Sigmoid colon (tissue), 7 donors: Measurements from ENCODE around the gene FTL. TPM values are rescaled to one million over a fixed set of nuclear protein-coding genes. Genes with fewer than 3 reads are reported as not detected.

Source experiments
- DNase-seq: peaks from one replicate; pipeline ENCODE4 v3.0.0-alpha.2; 2019
- H3K27ac ChIP-seq, 4 donors: fragments of 200-600 bp; sonication (generic); one replicate each; pipeline ENCODE4 v1.5.1; 2016 to 2019; ENCODE audit warnings: mild to moderate bottlenecking in 1 of 4
- H3K27me3 ChIP-seq, 3 donors: fragments of 200-600 bp; sonication (generic); one replicate each; pipeline ENCODE4 v1.5.1; 2019; ENCODE audit warnings: mild to moderate bottlenecking in 1 of 3
- H3K36me3 ChIP-seq, 4 donors: fragments of 200-600 bp; sonication (generic); one replicate each; pipeline ENCODE4 v1.5.1; 2016 to 2019
- H3K4me1 ChIP-seq, 4 donors: fragments of 200-600 bp; sonication (generic); one replicate each; pipeline ENCODE4 v1.5.1; 2017 to 2019
- H3K4me3 ChIP-seq, 4 donors: fragments of 200-600 bp; sonication (generic); one replicate each; pipeline ENCODE4 v1.5.1; 2017 to 2019; ENCODE audit warnings: mild to moderate bottlenecking in 2 of 4, moderate library complexity in 1 of 4
- H3K9me3 ChIP-seq, 4 donors: fragments of 200-600 bp in 3 of 4; sonication (generic) in 3 of 4; one replicate each; pipeline versions ENCODE4 v1.5.1 to v1.6.1; 2013 to 2019
- EP300 ChIP-seq, 4 donors: sonication (generic); formaldehyde crosslinking; IDR thresholded peaks; one replicate each; pipeline ENCODE4 v1.6.1; 2017; ENCODE audit warnings: antibody characterized with exemption in 4 of 4
- POLR2A ChIP-seq, 2 donors: fragments of 450-650 bp; IDR thresholded peaks; one replicate each; pipeline ENCODE4 v1.6.1; 2016; ENCODE audit warnings: antibody characterized with exemption in 2 of 2, mild to moderate bottlenecking in 2 of 2, moderate library complexity in 2 of 2
- POLR2AphosphoS5 ChIP-seq, 4 donors: sonication (generic); formaldehyde crosslinking; IDR thresholded peaks; one replicate each; pipeline ENCODE4 v1.6.1; 2017; ENCODE audit warnings: antibody characterized with exemption in 4 of 4
- WGBS, 2 donors: extraction: QIAGEN DNeasy Blood & Tissue Kit; methylation state at CpG; one replicate each; pipeline ENCODE4 v1.1.7; 2013; 5-methylcytosine and 5-hydroxymethylcytosine counted together
- intact Hi-C: fragments of 100-400 bp; cut with DNase I; formaldehyde crosslinking; loops from one replicate; pipeline ENCODE4 v1.15.1; 2023
- polyA plus RNA-seq, 3 donors: library from polyadenylated mRNA; stranded (reverse); fragments of 200-250 nt; gene quantifications; one replicate each; pipeline ENCODE4 v1.2.3, GENCODE V29; 2013
- total RNA-seq, 4 donors: library from RNA; depleted of rRNA; stranded (reverse); fragments of >200 nt; gene quantifications; one replicate each; pipeline ENCODE4 v1.1.0, GENCODE V29; 2016
- TF ChIP-seq, protein P1 (sequence below), 4 experiments: fragments of 450-650 bp in 3 of 4; fragments of 200-600 bp in 1 of 4; IDR thresholded peaks; one replicate each; pipeline ENCODE4 v1.5.1; 2016 to 2019; ENCODE audit warnings: antibody characterized with exemption in 4 of 4, mild to moderate bottlenecking in 3 of 4, moderate library complexity in 2 of 4
- donor health status: healthy with polysubstance abuse.
- donor health status: Bipolar disorder and iron deficiency.
- donor health status: healthy.

FTL gene
- total and polyA plus RNA-seq, 7 donors, result 2,871 to 9,923 (median 3,503) TPM

DNA sequence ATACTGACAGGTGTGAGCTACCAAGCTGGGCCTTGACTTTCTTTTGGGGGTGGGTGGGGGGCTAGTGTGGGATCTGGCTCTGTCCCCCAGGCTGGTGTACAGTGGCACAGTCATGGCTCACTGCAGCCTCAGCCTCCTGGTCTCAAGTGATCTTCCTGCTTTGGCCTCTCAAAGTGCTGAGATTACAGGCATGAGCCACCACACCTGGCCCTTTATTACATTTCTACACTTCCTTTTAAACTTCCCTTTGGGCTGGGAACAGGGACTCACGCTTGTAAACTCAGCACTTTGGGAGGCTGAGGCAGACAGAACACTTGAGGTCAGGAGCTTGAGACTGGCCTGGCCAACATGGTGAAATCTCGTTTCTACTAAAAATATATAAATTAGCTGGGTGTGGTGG is 12.0 kb downstream of the FTL start:
- no peak for DNase-seq
- Histone ChIP-seq H3K27ac (peak overlapping the region in 1 of 4 donors; percentile 88), H3K4me1 (peaks cover 0 to 16% (median 14%) of the 10 kb centered on the region in 4 donors), H3K36me3 (peaks cover 8 to 72% (median 16%) of the 10 kb centered on the region in 4 donors), H3K9me3 (no peaks in the 10 kb centered on the region), H3K4me3 (no peak overlapping the region), H3K27me3 (no peaks in the 10 kb centered on the region)
- intact Hi-C loops, result no loop called here
- TF ChIP-seq POLR2AphosphoS5 (IDR thresholded peaks at IDR 0.05) (no peak), EP300 (IDR thresholded peaks at IDR 0.05) (no peak), POLR2A (IDR thresholded peaks at IDR 0.05) (no peak)
- TF ChIP-seq, protein P1, sequence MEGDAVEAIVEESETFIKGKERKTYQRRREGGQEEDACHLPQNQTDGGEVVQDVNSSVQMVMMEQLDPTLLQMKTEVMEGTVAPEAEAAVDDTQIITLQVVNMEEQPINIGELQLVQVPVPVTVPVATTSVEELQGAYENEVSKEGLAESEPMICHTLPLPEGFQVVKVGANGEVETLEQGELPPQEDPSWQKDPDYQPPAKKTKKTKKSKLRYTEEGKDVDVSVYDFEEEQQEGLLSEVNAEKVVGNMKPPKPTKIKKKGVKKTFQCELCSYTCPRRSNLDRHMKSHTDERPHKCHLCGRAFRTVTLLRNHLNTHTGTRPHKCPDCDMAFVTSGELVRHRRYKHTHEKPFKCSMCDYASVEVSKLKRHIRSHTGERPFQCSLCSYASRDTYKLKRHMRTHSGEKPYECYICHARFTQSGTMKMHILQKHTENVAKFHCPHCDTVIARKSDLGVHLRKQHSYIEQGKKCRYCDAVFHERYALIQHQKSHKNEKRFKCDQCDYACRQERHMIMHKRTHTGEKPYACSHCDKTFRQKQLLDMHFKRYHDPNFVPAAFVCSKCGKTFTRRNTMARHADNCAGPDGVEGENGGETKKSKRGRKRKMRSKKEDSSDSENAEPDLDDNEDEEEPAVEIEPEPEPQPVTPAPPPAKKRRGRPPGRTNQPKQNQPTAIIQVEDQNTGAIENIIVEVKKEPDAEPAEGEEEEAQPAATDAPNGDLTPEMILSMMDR (IDR thresholded peaks at IDR 0.05), result no peak
- 49 to 56% methylated on average over 2 of the region's 2 CpGs for WGBS, 2 donors

GRCh38 chr19:48982280-48982679 is 17.2 kb downstream of the FTL start:
- TF ChIP-seq EP300 (IDR thresholded peaks at IDR 0.05), result no peak
- H3K9me3 ChIP-seq, result no peaks in the 10 kb centered on the region

DNA sequence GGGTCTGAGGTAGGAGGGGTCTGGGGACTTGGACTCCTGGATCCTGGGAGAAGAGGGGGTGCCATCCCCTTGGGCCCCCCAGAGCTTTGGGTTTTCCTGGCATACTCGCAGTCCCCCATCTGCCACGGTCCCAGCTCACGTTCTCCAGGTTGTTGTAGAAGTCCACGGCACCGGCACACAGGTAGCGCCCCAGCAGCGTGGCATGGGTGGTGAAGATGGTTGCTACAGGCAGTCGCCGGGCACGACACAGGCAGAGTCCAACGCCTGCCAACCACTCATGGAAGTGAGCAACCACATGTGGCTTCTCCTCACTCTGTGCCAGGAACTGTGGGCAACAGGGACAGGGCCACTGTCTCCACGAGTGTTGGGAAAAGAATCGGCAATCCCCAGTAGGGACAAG is 20.6 kb downstream of the FTL start:
- intact Hi-C loops, result no loop called here
- Histone ChIP-seq H3K27me3 (no peaks in the 10 kb centered on the region), H3K36me3 (peaks cover 8 to 78% (median 24%) of the 10 kb centered on the region in 4 donors), H3K9me3 (no peaks in the 10 kb centered on the region), H3K4me3 (no peak overlapping the region), H3K4me1 (peaks cover 0 to 9% (median 8%) of the 10 kb centered on the region in 4 donors), H3K27ac (no peak overlapping the region)
- TF ChIP-seq EP300 (IDR thresholded peaks at IDR 0.05) (no peak), POLR2A (IDR thresholded peaks at IDR 0.05) (no peak), POLR2AphosphoS5 (IDR thresholded peaks at IDR 0.05) (no peak)
- TF ChIP-seq, protein P1 (IDR thresholded peaks at IDR 0.05), result no peak
- WGBS, 2 donors, result 95 to 97% methylated on average over 13 of the region's 13 CpGs
- DNase-seq, result no peak

More at GRCh38 chr19:48982280-48982679, 17.2 kb downstream of the FTL start:
- Histone ChIP-seq H3K36me3 (peaks cover 8 to 70% (median 20%) of the 10 kb centered on the region in 4 donors), H3K27me3 (no peaks in the 10 kb centered on the region), H3K4me3 (no peak overlapping the region), H3K4me1 (peaks cover 0 to 16% (median 14%) of the 10 kb centered on the region in 4 donors), H3K27ac (no peak overlapping the region)
- intact Hi-C loops, result no loop called here
- 97% methylated on average over 9 of the region's 9 CpGs for WGBS, 2 donors
- no peak for DNase-seq

DNA sequence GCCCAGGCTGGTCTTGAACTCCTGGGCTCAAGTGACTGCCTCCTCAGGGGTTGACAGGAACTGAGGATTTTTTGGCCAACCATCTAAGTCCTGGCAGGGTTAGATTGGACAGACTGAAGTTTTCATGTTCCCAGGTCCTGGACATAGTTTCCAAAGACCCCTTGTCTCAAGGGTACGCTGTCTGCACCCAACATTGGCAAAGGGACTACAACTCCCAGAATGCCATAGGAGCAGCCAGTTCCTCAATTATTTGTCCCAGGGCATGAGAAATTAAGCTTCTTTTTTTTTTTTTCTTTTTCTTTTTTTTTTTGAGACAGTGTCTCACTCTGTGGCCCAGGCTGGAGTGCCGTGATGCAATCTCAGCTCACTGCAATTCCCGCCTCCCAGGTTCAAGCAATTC is 21.1 kb downstream of the FTL start:
- no peak overlapping the region for H3K27ac ChIP-seq
- no peaks in the 10 kb centered on the region for H3K9me3 ChIP-seq
- DNase-seq, result no peak
- no peak for TF ChIP-seq POLR2A (IDR thresholded peaks at IDR 0.05)
- no peak for TF ChIP-seq POLR2AphosphoS5 (IDR thresholded peaks at IDR 0.05)
- no peak for TF ChIP-seq EP300 (IDR thresholded peaks at IDR 0.05)
- TF ChIP-seq, protein P1 (IDR thresholded peaks at IDR 0.05), result no peak
- peaks cover 0 to 14% (median 13%) of the 10 kb centered on the region in 4 donors for H3K4me1 ChIP-seq
- 93 to 95% methylated on average over 3 of the region's 3 CpGs for WGBS, 2 donors
- H3K4me3 ChIP-seq, result no peak overlapping the region
- intact Hi-C loops, result no loop called here
- H3K27me3 ChIP-seq, result no peaks in the 10 kb centered on the region
- peaks cover 8 to 74% (median 24%) of the 10 kb centered on the region in 4 donors for H3K36me3 ChIP-seq

GRCh38 chr19:48987323-48987722 is 22.2 kb downstream of the FTL start:
- WGBS, 2 donors, result 89 to 91% methylated on average over 7 of the region's 7 CpGs
- peaks cover 5 to 63% (median 23%) of the 10 kb centered on the region in 4 donors for H3K36me3 ChIP-seq
- H3K4me3 ChIP-seq, result no peak overlapping the region

DNA sequence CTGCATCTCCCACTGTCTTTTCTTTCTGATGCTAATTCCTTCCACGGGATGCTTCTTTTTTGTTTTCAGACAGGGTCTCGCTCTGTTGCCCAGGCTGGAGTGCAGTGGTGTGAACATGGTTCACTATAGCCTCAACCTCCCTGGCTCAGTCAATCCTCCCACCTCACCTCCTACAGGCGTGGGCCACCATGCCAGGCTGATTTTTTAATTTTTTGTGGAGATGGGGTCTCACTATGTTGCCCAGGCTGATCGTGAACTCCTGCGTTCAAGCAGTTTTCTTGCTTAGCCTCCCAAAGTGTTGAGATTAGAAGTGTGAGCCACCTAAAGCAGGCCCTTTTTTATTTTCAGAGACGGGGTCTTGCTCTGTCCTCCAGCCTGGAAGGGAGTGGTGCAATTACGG is 23.2 kb downstream of the FTL start:
- DNase-seq, result no peak
- intact Hi-C loops, result no loop called here
- peaks cover 0 to 27% (median 24%) of the 10 kb centered on the region in 4 donors for H3K4me1 ChIP-seq
- H3K27ac ChIP-seq, result no peak overlapping the region
- TF ChIP-seq POLR2AphosphoS5 (IDR thresholded peaks at IDR 0.05) (no peak), POLR2A (IDR thresholded peaks at IDR 0.05) (no peak), EP300 (IDR thresholded peaks at IDR 0.05) (no peak)
- TF ChIP-seq, protein P1 (IDR thresholded peaks at IDR 0.05), result no peak
- no peak overlapping the region for H3K4me3 ChIP-seq
- H3K27me3 ChIP-seq, result no peaks in the 10 kb centered on the region
- H3K36me3 ChIP-seq, result peaks cover 5 to 53% (median 18%) of the 10 kb centered on the region in 4 donors
- WGBS, 2 donors, result 90 to 97% methylated on average over 7 of the region's 7 CpGs
- H3K9me3 ChIP-seq, result no peaks in the 10 kb centered on the region

More at GRCh38 chr19:48987323-48987722, 22.2 kb downstream of the FTL start:
- intact Hi-C loops, result no loop called here
- Histone ChIP-seq H3K27ac (no peak overlapping the region), H3K27me3 (no peaks in the 10 kb centered on the region), H3K9me3 (no peaks in the 10 kb centered on the region), H3K4me1 (peaks cover 0 to 25% (median 24%) of the 10 kb centered on the region in 4 donors)
- TF ChIP-seq POLR2A (IDR thresholded peaks at IDR 0.05), result no peak
- DNase-seq, result no peak
